ENCODE results near the gene TEKTIP1. TPM values are rescaled to one million over a fixed set of nuclear protein-coding genes. Genes with fewer than 3 reads are reported as not detected.
A peak's percentile ranks its signal among the peaks of the same experiment; 100 is the strongest.

Gene TEKTIP1
- total and polyA plus RNA-seq, 2 donors (not counting 1 experiment from before 2014, with no cell fraction given): 6.3 to 17.3 TPM

- intact Hi-C loops (cut with micrococcal nuclease): loop anchor here (1.0 to 10.0 kb wide), 6 partner anchors 66 to 1286 kb away; partner anchors contain the start of genes APBA3, FEM1A, HDGFL2 and HMG20B
- peak; percentile 59 for DNase-seq
- TF ChIP-seq EZH2 (IDR thresholded peaks at IDR 0.05; ENCODE audit: borderline replicate concordance, insufficient read depth, low read depth, low read length, poor library complexity, severe bottlenecking) (no peak), CTCF (IDR thresholded peaks at IDR 0.05) (no peak)
- no peaks in the 10 kb centered on the region for H3K9me3 Mint-ChIP-seq (ENCODE audit: insufficient read depth)
- no peak for ATAC-seq (ENCODE audit: low read depth)
- H3K36me3 ChIP-seq (replicated peaks in 1 of 2; ENCODE audit: control extremely low read depth in 1 of 2, control insufficient read depth in 1 of 2, extremely low read depth in 1 of 2, insufficient read depth in 2 of 2, low read length in 1 of 2): peaks cover 0 to 21% of the 10 kb centered on the region in 2 experiments
- peak overlapping the region; percentile 47 to 95 (median 77) for H3K4me3 ChIP-seq (ENCODE audit: control extremely low read depth in 1 of 5, extremely low read depth in 1 of 5, insufficient read depth in 1 of 5, low read depth in 2 of 5, low read length in 4 of 5)
- ChIA-PET POLR2A (no interaction called here), CTCF (no interaction called here)
- H3K9me3 ChIP-seq (ENCODE audit: control extremely low read depth in 1 of 3, control insufficient read depth in 2 of 3, insufficient read depth in 1 of 3, low read length in 2 of 3): no peaks in the 10 kb centered on the region
- H4K20me1 ChIP-seq (ENCODE audit: control insufficient read depth, insufficient read depth, low read length, poor library complexity, severe bottlenecking): peaks cover 38% of the 10 kb centered on the region
- peak overlapping the region; percentile 92 for H3K4me3 Mint-ChIP-seq
- peaks cover 9 to 17% of the 10 kb centered on the region in 2 donors for H3K4me1 ChIP-seq (ENCODE audit: control insufficient read depth in 2 of 2, insufficient read depth in 2 of 2, low read length in 2 of 2)
- peak overlapping the region; percentile 97 for H3K4me2 ChIP-seq (replicated peaks; ENCODE audit: low read depth, low read length, poor library complexity, severe bottlenecking)
- peak overlapping the region; percentile 82 for H3K27ac Mint-ChIP-seq
- H3K27ac ChIP-seq (ENCODE audit: low read length in 2 of 2): peak overlapping the region; percentile 56 to 89
- peak overlapping the region; percentile 68 for H2AFZ ChIP-seq (ENCODE audit: insufficient read depth, low read depth, low read length, poor library complexity, severe bottlenecking)
- peaks cover 62% of the 10 kb centered on the region for H3K79me2 ChIP-seq (ENCODE audit: control insufficient read depth, insufficient read depth, low read length)
- no peaks in the 10 kb centered on the region for H3K27me3 ChIP-seq (replicated peaks in 1 of 4; ENCODE audit: control extremely low read depth in 1 of 4, control insufficient read depth in 3 of 4, insufficient read depth in 4 of 4, low read length in 3 of 4)
- H3K9ac ChIP-seq (ENCODE audit: low read length): peak overlapping the region; percentile 97
- H3K4me1 Mint-ChIP-seq: peaks cover 46% of the 10 kb centered on the region
- no peaks in the 10 kb centered on the region for H3K27me3 Mint-ChIP-seq
- WGBS (ENCODE audit: insufficient coverage): under 1% methylated on average over 63 of the region's 69 CpGs
These were observed 32.3 kb upstream of the TEKTIP1 start for GRCh38 chr19:3506384-3507340.

Measured in B cell (primary cell).